ENCODE results near the gene TSPAN13.

Gene TSPAN13

DNA sequence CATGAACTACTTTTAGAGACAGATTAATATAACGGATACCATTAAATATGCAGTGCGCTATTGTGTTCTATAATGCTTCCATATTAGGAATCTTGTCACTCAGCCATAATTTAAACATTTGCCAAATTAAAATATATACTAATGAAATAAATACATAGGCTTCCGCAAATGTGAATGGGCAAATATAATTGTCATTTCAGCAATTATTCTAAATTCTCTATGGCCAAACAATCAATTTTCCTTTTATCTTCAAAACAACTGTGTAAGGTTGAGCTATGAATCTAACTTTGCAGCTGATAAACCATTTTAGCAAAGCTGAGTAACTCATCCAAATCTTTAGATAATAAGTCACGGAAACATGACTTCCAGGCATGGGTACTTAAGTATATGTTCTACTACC, 20.7 kb upstream of the TSPAN13 start:
- no peaks in the 10 kb centered on the region for H3K27me3 Mint-ChIP-seq
- H3K27ac Mint-ChIP-seq: no peak overlapping the region
- H3K4me3 Mint-ChIP-seq: no peak overlapping the region
- no peaks in the 10 kb centered on the region for H3K36me3 Mint-ChIP-seq (ENCODE audit: low read depth)
- no peaks in the 10 kb centered on the region for H3K4me1 Mint-ChIP-seq (ENCODE audit: low read depth)
- no peaks in the 10 kb centered on the region for H3K9me3 Mint-ChIP-seq

GRCh38 chr7:16734148-16734726, 19.3 kb upstream of the TSPAN13 start:
- Mint-ChIP-seq H3K27ac (no peak overlapping the region), H3K27me3 (no peaks in the 10 kb centered on the region), H3K4me1 (ENCODE audit: low read depth) (no peaks in the 10 kb centered on the region), H3K9me3 (no peaks in the 10 kb centered on the region), H3K4me3 (no peak overlapping the region), H3K36me3 (ENCODE audit: low read depth) (no peaks in the 10 kb centered on the region)

GRCh38 chr7:16735020-16735419, 18.5 kb upstream of the TSPAN13 start:
- H3K27me3 Mint-ChIP-seq: no peaks in the 10 kb centered on the region
- H3K4me3 Mint-ChIP-seq: no peak overlapping the region
- no peak overlapping the region for H3K27ac Mint-ChIP-seq
- H3K4me1 Mint-ChIP-seq (ENCODE audit: low read depth): no peaks in the 10 kb centered on the region
- H3K9me3 Mint-ChIP-seq: no peaks in the 10 kb centered on the region
- H3K36me3 Mint-ChIP-seq (ENCODE audit: low read depth): no peaks in the 10 kb centered on the region

GRCh38 chr7:16738011-16738688, 15.4 kb upstream of the TSPAN13 start:
- no peaks in the 10 kb centered on the region for H3K9me3 Mint-ChIP-seq
- peaks cover 9% of the 10 kb centered on the region for H3K4me1 Mint-ChIP-seq (ENCODE audit: low read depth)
- H3K4me3 Mint-ChIP-seq: no peak overlapping the region
- H3K27me3 Mint-ChIP-seq: no peaks in the 10 kb centered on the region
- no peak overlapping the region for H3K27ac Mint-ChIP-seq
- no peaks in the 10 kb centered on the region for H3K36me3 Mint-ChIP-seq (ENCODE audit: low read depth)

- H3K27me3 Mint-ChIP-seq: no peaks in the 10 kb centered on the region
- peak overlapping the region; percentile 19 for H3K27ac Mint-ChIP-seq
- H3K36me3 Mint-ChIP-seq (ENCODE audit: low read depth): no peaks in the 10 kb centered on the region
- H3K4me1 Mint-ChIP-seq (ENCODE audit: low read depth): peaks cover 9% of the 10 kb centered on the region
- H3K9me3 Mint-ChIP-seq: no peaks in the 10 kb centered on the region
- H3K4me3 Mint-ChIP-seq: no peak overlapping the region
Measured at GRCh38 chr7:16739863-16740622, 13.5 kb upstream of the TSPAN13 start.

- Mint-ChIP-seq H3K27me3 (no peaks in the 10 kb centered on the region), H3K4me3 (no peak overlapping the region), H3K27ac (peak overlapping the region; percentile 19), H3K9me3 (no peaks in the 10 kb centered on the region), H3K36me3 (ENCODE audit: low read depth) (no peaks in the 10 kb centered on the region), H3K4me1 (ENCODE audit: low read depth) (peaks cover 9% of the 10 kb centered on the region)
Measured at GRCh38 chr7:16740623-16740953, 13.0 kb upstream of the TSPAN13 start.

DNA sequence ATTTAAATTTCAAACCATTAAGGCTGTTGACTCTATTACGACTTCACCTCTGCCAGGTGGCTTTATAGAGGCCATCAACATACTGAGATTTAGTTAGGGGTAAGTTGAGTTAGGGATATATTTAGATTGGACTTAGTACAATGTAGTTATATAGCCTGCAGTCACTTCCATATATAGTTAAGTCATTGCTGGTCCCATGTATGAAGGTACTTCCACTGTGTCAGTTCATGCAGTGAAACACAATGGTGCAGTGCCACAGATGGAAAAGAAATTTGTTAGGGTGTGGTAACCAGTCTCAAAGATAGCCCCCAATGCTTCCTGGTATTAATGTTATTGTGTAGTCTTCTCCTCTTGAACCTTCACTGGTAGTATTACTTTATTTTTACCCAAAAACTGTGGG, 12.6 kb upstream of the TSPAN13 start:
- Mint-ChIP-seq H3K36me3 (ENCODE audit: low read depth) (no peaks in the 10 kb centered on the region), H3K9me3 (no peaks in the 10 kb centered on the region), H3K4me3 (no peak overlapping the region), H3K4me1 (ENCODE audit: low read depth) (peaks cover 9% of the 10 kb centered on the region), H3K27me3 (no peaks in the 10 kb centered on the region), H3K27ac (no peak overlapping the region)

DNA sequence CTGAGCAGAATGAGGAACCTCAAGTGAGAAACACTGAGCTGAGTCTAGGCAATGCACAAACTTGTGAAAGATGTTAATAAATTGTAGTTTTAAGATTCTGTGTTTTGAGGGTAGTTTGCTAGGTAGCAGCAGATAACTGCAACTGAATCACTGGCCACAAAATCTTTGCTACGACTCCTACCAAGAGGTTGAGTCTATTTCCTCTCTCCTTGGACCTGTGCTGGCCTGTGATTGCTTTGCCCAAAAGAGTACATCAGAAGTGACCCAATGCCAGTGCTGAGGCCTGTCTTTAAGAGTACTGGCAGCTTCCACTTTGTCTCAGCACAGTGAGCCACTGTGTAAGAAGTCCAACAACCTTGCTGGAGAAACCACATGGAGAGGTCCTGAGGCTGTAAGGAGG, 11.9 kb upstream of the TSPAN13 start:
- Mint-ChIP-seq H3K4me1 (ENCODE audit: low read depth) (peaks cover 9% of the 10 kb centered on the region), H3K27ac (no peak overlapping the region), H3K4me3 (no peak overlapping the region), H3K27me3 (no peaks in the 10 kb centered on the region), H3K9me3 (no peaks in the 10 kb centered on the region), H3K36me3 (ENCODE audit: low read depth) (no peaks in the 10 kb centered on the region)

DNA sequence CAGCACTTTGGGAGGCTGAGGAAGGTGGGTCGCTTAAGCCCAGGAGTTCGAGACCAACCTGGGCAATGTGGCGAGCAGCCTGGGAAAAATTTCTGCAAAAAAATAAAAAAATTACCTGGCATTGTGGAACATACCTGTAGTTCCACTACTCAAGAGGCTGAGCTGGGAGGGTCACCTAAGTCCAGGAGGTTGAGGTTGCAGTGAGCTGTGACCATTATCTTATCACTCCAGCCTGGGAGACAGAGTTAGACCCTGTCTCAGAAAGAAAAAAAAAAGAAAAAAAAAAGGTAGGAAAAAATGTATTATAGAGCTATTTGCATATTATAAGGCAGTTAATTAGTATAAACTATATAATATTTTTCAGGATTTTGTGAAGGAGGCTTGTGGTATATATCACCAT, 11.0 kb upstream of the TSPAN13 start:
- H3K4me1 Mint-ChIP-seq (ENCODE audit: low read depth): peaks cover 9% of the 10 kb centered on the region
- no peak overlapping the region for H3K27ac Mint-ChIP-seq
- no peaks in the 10 kb centered on the region for H3K36me3 Mint-ChIP-seq (ENCODE audit: low read depth)
- H3K9me3 Mint-ChIP-seq: no peaks in the 10 kb centered on the region
- no peaks in the 10 kb centered on the region for H3K27me3 Mint-ChIP-seq
- no peak overlapping the region for H3K4me3 Mint-ChIP-seq

GRCh38 chr7:16743236-16743635, 10.3 kb upstream of the TSPAN13 start:
- H3K27me3 Mint-ChIP-seq: no peaks in the 10 kb centered on the region
- no peaks in the 10 kb centered on the region for H3K9me3 Mint-ChIP-seq
- H3K4me3 Mint-ChIP-seq: no peak overlapping the region
- peaks cover 9% of the 10 kb centered on the region for H3K4me1 Mint-ChIP-seq (ENCODE audit: low read depth)
- H3K36me3 Mint-ChIP-seq (ENCODE audit: low read depth): no peaks in the 10 kb centered on the region
- H3K27ac Mint-ChIP-seq: no peak overlapping the region

- H3K27ac Mint-ChIP-seq: no peak overlapping the region
Measured at GRCh38 chr7:16744518-16745250, 8.9 kb upstream of the TSPAN13 start.

GRCh38 chr7:16745645-16746044, 7.9 kb upstream of the TSPAN13 start:
- H3K9me3 Mint-ChIP-seq: no peaks in the 10 kb centered on the region
- peaks cover 3% of the 10 kb centered on the region for H3K4me1 Mint-ChIP-seq (ENCODE audit: low read depth)
- no peak overlapping the region for H3K4me3 Mint-ChIP-seq

More at GRCh38 chr7:16744518-16745250, 8.9 kb upstream of the TSPAN13 start:
- Mint-ChIP-seq H3K36me3 (ENCODE audit: low read depth) (no peaks in the 10 kb centered on the region), H3K27me3 (peaks cover 3% of the 10 kb centered on the region), H3K9me3 (no peaks in the 10 kb centered on the region), H3K4me3 (no peak overlapping the region), H3K4me1 (ENCODE audit: low read depth) (peaks cover 9% of the 10 kb centered on the region)

GRCh38 chr7:16747102-16747501, 6.5 kb upstream of the TSPAN13 start:
- no peak overlapping the region for H3K27ac Mint-ChIP-seq
- no peaks in the 10 kb centered on the region for H3K4me1 Mint-ChIP-seq (ENCODE audit: low read depth)
- no peaks in the 10 kb centered on the region for H3K36me3 Mint-ChIP-seq (ENCODE audit: low read depth)
- no peaks in the 10 kb centered on the region for H3K9me3 Mint-ChIP-seq
- peaks cover 3% of the 10 kb centered on the region for H3K27me3 Mint-ChIP-seq
- no peak overlapping the region for H3K4me3 Mint-ChIP-seq

More at GRCh38 chr7:16745645-16746044, 7.9 kb upstream of the TSPAN13 start:
- Mint-ChIP-seq H3K36me3 (ENCODE audit: low read depth) (no peaks in the 10 kb centered on the region), H3K27me3 (peaks cover 3% of the 10 kb centered on the region), H3K27ac (no peak overlapping the region)

DNA sequence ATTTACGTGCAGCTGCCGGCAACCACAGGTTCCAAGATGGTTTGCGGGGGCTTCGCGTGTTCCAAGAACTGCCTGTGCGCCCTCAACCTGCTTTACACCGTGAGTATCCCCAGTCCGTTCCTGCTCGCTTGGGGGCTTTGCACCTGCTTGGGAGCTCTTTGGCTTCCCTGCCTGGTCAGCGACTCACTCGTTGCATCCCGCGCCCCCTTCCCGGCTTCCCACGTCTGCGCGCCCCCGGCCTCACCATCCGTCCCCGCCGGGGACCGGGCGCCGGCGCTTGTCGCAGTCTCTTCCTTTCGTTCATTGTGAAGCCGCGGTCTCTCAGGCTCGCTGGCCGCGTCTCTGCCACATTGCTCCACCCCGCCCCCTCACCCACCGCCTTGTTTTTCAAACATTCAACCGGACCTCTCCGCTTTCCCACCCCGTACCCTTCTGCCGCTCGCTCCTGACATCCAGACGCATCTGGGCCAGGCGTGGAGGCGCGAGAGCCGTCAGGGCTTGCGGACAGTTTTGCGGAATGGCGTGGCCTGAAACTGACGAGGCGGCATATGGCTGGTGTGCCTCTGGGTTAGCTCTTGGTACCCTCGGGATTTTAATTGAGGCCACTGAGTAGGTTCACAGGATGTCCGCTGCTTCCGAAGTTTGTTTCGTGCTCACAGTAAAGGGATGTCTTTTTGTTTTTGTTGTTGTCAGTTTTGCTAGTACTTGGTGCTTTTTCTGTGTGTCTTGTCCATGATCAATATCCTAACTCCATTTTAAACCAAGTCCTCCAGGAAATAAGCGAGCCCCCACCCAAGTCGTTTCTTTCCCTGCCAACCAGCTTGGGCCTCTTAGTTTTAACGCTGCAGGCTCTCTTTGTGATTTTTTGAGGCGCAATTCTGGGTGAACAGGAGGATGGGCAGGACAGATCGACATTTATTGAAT, 639 bp downstream of the TSPAN13 start:
- peaks cover 34% of the 10 kb centered on the region for H3K27me3 Mint-ChIP-seq
- H3K9me3 Mint-ChIP-seq: no peaks in the 10 kb centered on the region
- H3K4me3 Mint-ChIP-seq: peak overlapping the region; percentile 84
- H3K27ac Mint-ChIP-seq: no peak overlapping the region
- peaks cover 17% of the 10 kb centered on the region for H3K4me1 Mint-ChIP-seq (ENCODE audit: low read depth)
- H3K36me3 Mint-ChIP-seq (ENCODE audit: low read depth): no peaks in the 10 kb centered on the region

Measured in stimulated activated naive CD8-positive, alpha-beta T cell treated with anti-CD3 and anti-CD28 coated beads, Interleukin-15, Interleukin-2, amounts not matched to agents 100 ng/mL and 50 ng/mL, for 24 hours (primary cell).